Measurements from ENCODE around the gene KRTAP25-1.

KRTAP25-1 gene

DNA sequence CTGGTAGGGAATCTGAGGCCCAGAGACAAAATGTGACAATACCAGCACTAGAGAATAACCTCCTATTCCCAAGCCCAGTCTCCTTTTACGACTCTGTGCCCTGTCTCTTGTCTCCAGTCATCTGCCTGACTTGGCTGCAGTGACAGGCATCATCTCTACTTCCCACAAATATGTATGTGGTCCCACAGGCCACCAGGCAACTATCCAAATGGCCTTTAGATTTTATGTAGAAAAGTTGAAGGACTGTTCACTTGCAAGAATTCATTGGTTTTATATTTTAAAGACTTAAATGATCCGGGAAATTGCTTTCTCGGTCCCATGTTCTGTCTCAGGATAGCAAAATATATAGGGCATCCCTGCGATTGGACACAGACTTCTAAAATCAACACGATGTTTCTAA, 18.2 kb downstream of the KRTAP25-1 start:
- Mint-ChIP-seq H3K27me3 (ENCODE audit: low read depth) (no peaks in the 10 kb centered on the region), H3K36me3 (ENCODE audit: low read depth) (no peaks in the 10 kb centered on the region), H3K4me1 (ENCODE audit: low read depth) (no peaks in the 10 kb centered on the region), H3K9me3 (no peaks in the 10 kb centered on the region), H3K27ac (no peak overlapping the region), H3K4me3 (no peak overlapping the region)

DNA sequence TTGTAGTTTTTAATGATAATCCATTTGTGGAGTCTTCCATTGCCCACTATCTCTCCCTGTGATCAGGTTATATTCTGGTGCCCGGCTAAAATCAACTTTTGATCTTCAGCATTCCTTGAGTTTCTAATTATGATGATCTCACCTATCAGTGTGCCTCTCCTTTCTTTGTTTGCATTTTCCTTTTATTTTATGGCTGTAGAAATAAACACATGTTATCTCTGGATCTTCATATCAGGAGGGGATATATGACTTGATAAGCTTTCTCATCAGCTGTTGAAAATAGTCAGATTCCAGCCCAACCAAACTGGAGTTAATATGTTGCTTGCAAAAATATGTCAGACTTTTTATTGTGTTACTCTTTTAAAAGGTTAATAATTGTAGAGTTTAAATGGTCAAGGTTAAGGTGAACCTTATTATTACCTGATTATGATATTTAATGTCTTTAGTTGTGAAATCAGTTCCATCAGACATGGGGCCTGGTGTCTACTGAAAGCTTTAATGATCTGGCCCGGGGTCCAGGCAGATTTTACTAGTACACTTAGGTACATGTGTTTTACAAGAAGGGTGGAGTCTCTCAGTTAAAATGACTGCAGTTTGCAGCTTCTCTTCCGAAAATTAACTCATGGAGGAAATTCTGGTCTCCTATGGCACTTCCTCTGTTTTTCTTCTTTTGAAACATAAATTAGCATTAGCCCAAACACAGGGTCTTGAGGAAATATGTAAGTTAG, 19.3 kb downstream of the KRTAP25-1 start:
- no peak overlapping the region for H3K27ac Mint-ChIP-seq
- no peaks in the 10 kb centered on the region for H3K9me3 Mint-ChIP-seq
- H3K27me3 Mint-ChIP-seq (ENCODE audit: low read depth): no peaks in the 10 kb centered on the region
- no peak overlapping the region for H3K4me3 Mint-ChIP-seq
- no peaks in the 10 kb centered on the region for H3K4me1 Mint-ChIP-seq (ENCODE audit: low read depth)
- no peaks in the 10 kb centered on the region for H3K36me3 Mint-ChIP-seq (ENCODE audit: low read depth)

DNA sequence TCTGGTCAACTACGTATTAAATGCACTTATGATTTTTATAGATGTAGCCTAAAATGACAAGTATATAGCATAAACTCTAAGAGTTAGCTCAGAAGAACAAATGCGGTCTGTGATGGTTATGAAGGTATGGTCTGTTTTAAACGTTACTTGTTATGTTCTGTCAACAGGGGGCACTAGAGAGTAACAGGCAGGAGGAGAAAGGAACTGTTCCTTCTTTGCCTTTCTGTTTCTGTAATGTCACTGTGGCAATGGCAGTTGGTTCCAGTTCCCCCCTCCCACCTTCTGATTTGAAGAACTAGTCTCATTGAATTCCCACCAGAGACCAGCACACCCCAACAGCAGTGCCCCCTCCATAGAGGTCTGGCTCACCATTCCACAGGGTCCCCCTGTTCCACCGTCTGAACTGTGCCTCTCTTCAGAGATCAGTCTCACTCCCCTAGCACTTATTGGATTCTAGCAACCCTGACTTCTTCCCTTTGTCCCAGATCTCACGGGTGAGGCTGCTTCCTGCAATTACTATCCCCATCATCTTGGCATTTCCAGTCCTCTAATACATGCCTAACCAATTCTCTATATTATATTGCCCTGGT, 20.6 kb downstream of the KRTAP25-1 start:
- no peaks in the 10 kb centered on the region for H3K9me3 Mint-ChIP-seq
- H3K27me3 Mint-ChIP-seq (ENCODE audit: low read depth): no peaks in the 10 kb centered on the region

DNA sequence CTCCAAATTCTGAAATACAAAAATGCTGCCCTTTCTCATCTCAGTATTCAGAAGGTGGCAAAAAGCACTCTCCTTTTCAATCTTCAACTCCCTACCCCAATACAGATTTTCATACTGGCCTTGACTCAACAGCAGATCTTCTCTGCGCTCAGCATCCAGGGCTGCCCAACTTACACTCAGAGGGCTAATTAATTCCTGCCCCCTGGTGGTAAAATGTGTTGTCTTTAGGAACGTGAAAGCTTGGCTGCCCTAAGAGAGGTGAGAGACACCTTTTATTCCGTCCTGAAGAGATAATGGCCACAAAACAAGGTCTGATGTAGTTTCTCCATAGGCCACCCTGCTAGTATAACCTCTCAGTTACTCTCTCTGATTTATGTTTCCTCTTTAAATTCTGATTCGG, 31.5 kb downstream of the KRTAP25-1 start:
- H3K4me3 Mint-ChIP-seq: no peak overlapping the region
- H3K9me3 Mint-ChIP-seq: no peaks in the 10 kb centered on the region
- no peaks in the 10 kb centered on the region for H3K27me3 Mint-ChIP-seq (ENCODE audit: low read depth)
- H3K27ac Mint-ChIP-seq: no peak overlapping the region
- H3K36me3 Mint-ChIP-seq (ENCODE audit: low read depth): no peaks in the 10 kb centered on the region
- no peaks in the 10 kb centered on the region for H3K4me1 Mint-ChIP-seq (ENCODE audit: low read depth)

More for the DNA sequence above, 20.6 kb downstream of the KRTAP25-1 start:
- Mint-ChIP-seq H3K27ac (no peak overlapping the region), H3K4me1 (ENCODE audit: low read depth) (no peaks in the 10 kb centered on the region), H3K4me3 (no peak overlapping the region), H3K36me3 (ENCODE audit: low read depth) (no peaks in the 10 kb centered on the region)

DNA sequence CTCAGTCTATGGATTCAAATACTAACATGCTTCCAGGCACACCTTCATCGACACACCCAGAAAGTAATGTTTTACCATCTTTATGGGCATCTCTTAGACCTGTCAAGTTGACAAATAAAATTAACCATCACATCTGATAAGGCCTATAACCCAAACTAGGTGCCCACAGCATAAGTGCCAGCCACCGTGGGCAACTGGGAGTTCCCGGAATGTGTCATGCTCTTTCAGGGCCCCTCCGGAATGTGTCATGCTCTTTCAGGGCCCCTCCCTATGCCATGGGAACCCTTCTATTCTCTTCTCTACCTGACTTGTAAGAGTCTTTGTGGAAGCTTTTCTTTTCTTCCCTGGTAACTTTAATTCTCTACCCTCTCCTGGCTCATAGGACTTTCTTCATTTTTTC, 33.2 kb downstream of the KRTAP25-1 start:
- no peaks in the 10 kb centered on the region for H3K4me1 Mint-ChIP-seq (ENCODE audit: low read depth)
- no peaks in the 10 kb centered on the region for H3K27me3 Mint-ChIP-seq (ENCODE audit: low read depth)

DNA sequence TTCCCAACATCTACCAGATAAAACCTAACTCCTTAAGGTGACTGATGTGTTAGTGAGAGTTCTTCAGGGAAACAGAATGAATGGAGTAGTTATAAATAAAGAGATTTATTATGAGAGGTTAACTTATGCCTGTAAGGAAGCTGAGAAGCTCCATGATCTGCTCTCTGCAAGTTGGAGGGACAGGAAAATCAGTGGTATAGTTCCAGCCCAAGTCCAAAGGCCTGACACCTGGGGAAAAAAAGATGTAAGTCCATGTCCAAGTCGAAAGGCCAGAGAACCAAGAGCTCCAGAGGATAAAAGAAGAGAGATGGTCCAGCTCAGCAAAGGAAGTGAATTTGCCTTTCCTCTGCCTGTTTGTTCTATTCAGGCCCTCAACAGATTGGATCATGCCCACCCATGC, 33.6 kb downstream of the KRTAP25-1 start:
- H3K4me1 Mint-ChIP-seq (ENCODE audit: low read depth): no peaks in the 10 kb centered on the region
- H3K9me3 Mint-ChIP-seq: no peaks in the 10 kb centered on the region
- H3K4me3 Mint-ChIP-seq: no peak overlapping the region
- H3K27ac Mint-ChIP-seq: no peak overlapping the region
- no peaks in the 10 kb centered on the region for H3K36me3 Mint-ChIP-seq (ENCODE audit: low read depth)
- no peaks in the 10 kb centered on the region for H3K27me3 Mint-ChIP-seq (ENCODE audit: low read depth)

More for the DNA sequence above, 33.2 kb downstream of the KRTAP25-1 start:
- Mint-ChIP-seq H3K4me3 (no peak overlapping the region), H3K27ac (no peak overlapping the region), H3K9me3 (no peaks in the 10 kb centered on the region), H3K36me3 (ENCODE audit: low read depth) (no peaks in the 10 kb centered on the region)

DNA sequence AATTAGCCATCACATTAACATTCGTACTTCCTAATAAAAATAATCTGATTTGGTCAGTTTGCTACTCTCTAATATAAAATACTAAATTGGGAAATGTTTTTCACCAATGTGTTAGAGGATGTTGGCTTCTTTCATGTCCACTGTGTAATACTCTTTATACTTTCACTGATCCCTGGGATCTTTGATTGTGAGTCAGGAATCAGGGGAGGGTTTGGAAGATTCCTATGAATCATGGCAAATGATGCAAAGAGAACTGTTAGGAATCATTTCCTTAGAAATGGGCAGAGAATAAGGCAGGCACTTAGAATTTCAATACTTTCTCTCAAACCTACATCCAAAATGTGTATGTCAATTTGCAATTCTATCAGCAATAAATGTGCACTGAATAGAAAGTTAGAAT, 37.5 kb downstream of the KRTAP25-1 start:
- Mint-ChIP-seq H3K36me3 (ENCODE audit: low read depth) (no peaks in the 10 kb centered on the region), H3K4me1 (ENCODE audit: low read depth) (no peaks in the 10 kb centered on the region), H3K27ac (no peak overlapping the region), H3K4me3 (no peak overlapping the region), H3K9me3 (no peaks in the 10 kb centered on the region), H3K27me3 (ENCODE audit: low read depth) (no peaks in the 10 kb centered on the region)

DNA sequence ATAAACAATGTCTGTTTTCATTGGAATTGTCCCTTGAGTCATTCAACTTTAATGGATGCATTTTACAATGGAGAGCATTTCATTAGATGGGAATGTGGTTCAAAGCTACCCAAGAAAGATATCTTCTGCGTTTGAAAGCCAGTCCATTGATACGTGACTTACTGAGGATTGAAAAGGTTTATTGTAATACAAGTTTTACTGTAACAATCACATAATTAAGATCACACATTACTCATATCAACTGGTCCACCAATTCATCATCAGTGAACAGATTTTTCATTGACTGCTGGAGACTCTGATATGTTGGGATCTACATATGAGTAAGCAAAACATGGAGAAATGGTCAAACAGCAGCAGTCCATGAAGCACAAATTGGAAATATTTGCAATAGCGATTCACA, 39.4 kb downstream of the KRTAP25-1 start:
- no peaks in the 10 kb centered on the region for H3K9me3 Mint-ChIP-seq

DNA sequence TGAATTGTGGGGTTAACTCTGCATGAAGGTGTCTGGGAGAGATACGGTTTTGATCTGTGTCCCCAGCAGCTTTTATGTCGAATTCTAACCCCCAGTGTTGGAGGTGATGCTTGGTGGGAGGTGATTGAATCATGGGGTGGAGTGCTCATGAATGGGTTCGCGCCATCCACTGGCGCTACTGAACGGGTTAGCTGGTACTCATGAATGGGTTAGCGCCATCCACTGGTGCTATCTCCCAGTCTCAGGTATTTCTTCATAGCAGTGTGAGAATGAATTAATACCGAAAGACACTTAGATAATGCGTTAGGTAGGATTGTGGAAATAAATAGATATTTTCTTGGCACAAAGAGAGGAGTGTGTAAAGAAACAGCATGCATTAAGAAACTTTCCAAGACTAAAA, 40.5 kb downstream of the KRTAP25-1 start:
- Mint-ChIP-seq H3K9me3 (no peaks in the 10 kb centered on the region), H3K27ac (no peak overlapping the region), H3K36me3 (ENCODE audit: low read depth) (no peaks in the 10 kb centered on the region), H3K4me1 (ENCODE audit: low read depth) (no peaks in the 10 kb centered on the region), H3K4me3 (no peak overlapping the region), H3K27me3 (ENCODE audit: low read depth) (no peaks in the 10 kb centered on the region)

More for the DNA sequence above, 39.4 kb downstream of the KRTAP25-1 start:
- Mint-ChIP-seq H3K36me3 (ENCODE audit: low read depth) (no peaks in the 10 kb centered on the region), H3K27ac (no peak overlapping the region), H3K27me3 (ENCODE audit: low read depth) (no peaks in the 10 kb centered on the region), H3K4me3 (no peak overlapping the region), H3K4me1 (ENCODE audit: low read depth) (no peaks in the 10 kb centered on the region)

DNA sequence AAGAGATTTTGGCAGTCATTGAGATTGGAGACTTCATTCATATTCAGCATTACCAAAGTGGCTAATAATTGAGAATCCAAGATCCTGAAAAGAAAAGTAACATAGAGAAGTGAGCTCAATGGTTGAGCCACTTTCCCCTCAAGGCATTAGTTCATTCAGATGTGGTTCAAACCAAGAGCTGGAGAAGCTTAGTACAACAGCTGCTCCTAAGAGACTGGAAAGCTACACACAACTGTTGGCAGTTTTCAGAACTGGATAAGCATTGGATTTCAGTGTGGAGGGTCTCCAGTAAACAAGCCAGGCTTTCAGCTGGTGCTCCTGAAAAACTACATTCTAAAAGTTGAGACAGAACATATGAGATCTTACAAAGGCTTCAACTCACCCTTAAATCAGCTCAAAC, 44.3 kb downstream of the KRTAP25-1 start:
- H3K27me3 Mint-ChIP-seq (ENCODE audit: low read depth): no peaks in the 10 kb centered on the region

DNA sequence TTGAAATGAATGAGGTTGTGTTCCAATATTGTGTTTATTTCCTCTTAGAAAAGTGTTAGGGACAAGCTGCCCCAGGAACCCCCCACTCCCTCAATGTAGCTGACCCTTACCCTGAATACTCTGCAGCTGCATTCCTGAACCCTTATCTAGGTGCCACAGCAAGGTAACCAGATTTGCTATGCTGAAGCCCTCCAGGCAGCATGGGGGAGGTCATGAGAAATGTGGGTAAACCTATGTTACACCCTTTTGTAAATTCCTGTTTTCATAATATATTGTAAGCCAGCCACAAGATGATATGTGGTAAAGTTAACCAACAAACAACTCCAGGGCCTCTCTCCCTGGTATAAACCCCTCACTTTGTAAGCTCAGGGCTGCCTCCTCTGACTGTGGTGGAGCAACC, 45.6 kb downstream of the KRTAP25-1 start:
- Mint-ChIP-seq H3K27ac (no peak overlapping the region), H3K4me3 (no peak overlapping the region), H3K36me3 (ENCODE audit: low read depth) (no peaks in the 10 kb centered on the region)

More for the DNA sequence above, 44.3 kb downstream of the KRTAP25-1 start:
- Mint-ChIP-seq H3K27ac (no peak overlapping the region), H3K9me3 (no peaks in the 10 kb centered on the region), H3K4me3 (no peak overlapping the region), H3K36me3 (ENCODE audit: low read depth) (no peaks in the 10 kb centered on the region), H3K4me1 (ENCODE audit: low read depth) (no peaks in the 10 kb centered on the region)

DNA sequence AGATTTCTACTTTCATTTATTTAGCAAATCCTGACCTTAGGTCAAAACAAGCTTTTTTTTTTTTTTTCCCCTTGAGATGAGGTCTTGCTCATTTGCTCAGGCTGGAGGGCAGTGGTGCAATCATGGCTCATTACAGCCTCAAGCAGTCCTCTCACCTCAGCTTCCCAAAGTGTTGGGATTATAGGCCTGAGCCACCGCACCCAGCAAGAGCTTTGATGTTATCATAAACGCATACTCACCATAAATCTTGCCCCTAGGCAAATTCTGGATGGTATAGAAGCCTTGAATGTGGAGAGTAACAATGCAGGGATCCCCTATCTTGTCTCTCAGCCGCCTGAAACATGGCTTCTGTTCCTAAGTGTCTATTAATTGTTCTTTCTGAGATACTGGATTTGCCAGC, 48.7 kb downstream of the KRTAP25-1 start:
- no peak overlapping the region for H3K27ac Mint-ChIP-seq
- H3K4me1 Mint-ChIP-seq (ENCODE audit: low read depth): no peaks in the 10 kb centered on the region
- H3K27me3 Mint-ChIP-seq (ENCODE audit: low read depth): no peaks in the 10 kb centered on the region
- no peaks in the 10 kb centered on the region for H3K9me3 Mint-ChIP-seq
- H3K4me3 Mint-ChIP-seq: no peak overlapping the region
- H3K36me3 Mint-ChIP-seq (ENCODE audit: low read depth): no peaks in the 10 kb centered on the region

More for the DNA sequence above, 45.6 kb downstream of the KRTAP25-1 start:
- H3K4me1 Mint-ChIP-seq (ENCODE audit: low read depth): no peaks in the 10 kb centered on the region
- no peaks in the 10 kb centered on the region for H3K27me3 Mint-ChIP-seq (ENCODE audit: low read depth)
- no peaks in the 10 kb centered on the region for H3K9me3 Mint-ChIP-seq
